Measurements from ENCODE around the gene TRAPPC13.
"Not testable (repeated sequence)": the region's sequence is repeated elsewhere in the genome, so short reads cannot be mapped to it uniquely, and the experiment has no call there.

TRAPPC13 gene, protein sequence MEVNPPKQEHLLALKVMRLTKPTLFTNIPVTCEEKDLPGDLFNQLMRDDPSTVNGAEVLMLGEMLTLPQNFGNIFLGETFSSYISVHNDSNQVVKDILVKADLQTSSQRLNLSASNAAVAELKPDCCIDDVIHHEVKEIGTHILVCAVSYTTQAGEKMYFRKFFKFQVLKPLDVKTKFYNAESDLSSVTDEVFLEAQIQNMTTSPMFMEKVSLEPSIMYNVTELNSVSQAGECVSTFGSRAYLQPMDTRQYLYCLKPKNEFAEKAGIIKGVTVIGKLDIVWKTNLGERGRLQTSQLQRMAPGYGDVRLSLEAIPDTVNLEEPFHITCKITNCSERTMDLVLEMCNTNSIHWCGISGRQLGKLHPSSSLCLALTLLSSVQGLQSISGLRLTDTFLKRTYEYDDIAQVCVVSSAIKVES

DNA sequence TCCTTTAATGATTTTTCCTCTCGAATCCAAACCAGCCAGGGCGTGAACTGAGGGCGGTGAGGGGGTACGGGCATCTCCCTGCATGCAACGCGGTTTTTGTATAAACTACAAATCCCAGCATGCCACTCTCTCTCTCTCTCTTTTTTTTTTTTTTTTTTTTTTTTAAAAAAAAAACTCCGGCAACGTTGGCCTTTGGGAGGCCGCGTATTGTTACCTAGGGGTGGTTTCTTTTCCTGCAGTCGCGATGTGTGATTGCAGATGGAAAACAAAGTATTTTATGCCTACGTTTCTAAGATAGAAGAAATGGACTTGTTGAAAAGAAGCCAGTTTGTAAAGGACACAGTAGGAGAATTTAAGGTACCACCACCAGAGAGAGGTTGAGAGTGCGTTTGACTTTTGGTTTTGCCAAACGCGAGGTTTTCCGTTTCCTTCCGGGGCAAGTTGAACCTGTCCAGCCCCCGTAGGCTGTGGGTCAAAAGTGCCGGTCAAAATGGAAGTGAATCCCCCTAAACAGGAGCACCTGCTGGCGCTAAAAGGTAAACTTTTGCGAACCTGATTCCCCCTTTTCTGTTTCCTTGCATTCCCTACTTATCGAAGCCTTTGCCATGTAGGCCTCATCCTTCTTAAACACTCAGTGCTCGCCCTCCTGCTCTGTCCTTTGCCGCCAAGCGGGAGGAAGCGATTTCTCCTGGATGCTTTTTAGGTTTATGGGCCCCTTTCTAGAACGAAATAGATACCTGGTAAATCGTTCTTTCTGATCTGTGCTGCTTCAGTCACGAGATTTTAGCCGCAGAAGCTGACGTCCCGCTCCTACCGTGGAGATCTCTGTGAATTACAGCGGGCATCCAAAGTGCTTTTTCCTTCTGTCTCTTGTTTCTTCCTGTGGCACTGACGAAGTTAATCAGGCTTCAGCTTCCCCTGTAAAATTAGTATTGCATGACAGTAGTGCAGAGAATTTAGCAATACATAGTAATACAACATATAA is at the start of gene TRAPPC13, which contains the start of gene SHLD3:
Gene TRAPPC13 (plus strand): TSS at position 457 of the 985 bp plus-strand sequence. CDS start 34 bp downstream, at position 491.
Gene SHLD3 (plus strand): TSS at position 457 of the 985 bp plus-strand sequence. CDS start 4,561 bp downstream, outside the sequence.
- DNase-seq (ENCODE audit: low read depth in 3 of 3, low spot score in 1 of 3): peak; percentile 54 to 62 (median 55)

DNA sequence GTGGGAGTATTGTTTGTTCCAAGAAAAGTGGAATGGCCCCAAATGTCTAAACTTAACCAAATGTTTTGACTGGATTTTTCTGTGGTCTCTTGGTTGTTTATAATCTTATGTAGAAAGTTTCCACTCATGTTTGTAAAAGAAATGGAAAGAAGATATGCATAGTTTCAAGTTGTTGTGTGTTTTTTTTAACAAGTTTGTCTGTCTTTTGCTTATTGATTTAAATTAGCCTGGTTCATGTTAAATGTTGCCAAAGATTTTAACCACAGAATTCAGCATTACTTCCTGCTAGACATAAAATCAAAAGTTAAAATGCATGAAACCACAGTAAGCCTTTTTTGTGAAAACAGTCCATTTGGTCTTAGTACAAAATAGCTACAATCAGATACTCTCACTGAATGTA is 47.7 kb upstream of the TRAPPC13 start:
- DNase-seq (ENCODE audit: low read depth in 3 of 3, low spot score in 1 of 3): no peak

DNA sequence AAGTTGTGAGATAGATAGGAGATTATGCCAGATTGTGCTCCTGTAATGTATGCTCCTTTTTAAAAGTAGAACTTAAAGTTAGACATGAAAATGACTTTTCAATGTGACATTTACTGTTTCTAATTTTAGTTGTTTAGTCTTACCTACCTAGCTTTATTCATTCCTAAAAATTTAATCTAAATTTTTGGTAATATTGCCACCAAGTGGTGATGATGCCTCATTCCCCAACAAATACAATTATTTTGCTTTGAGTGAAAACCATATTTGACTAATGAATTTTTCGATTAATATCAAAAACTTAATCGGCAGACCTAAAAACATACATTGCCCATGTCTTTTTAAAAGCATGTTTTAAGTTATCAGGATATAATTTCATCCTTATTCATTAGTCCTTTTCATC is 36.1 kb upstream of the TRAPPC13 start:
- no peak for DNase-seq (ENCODE audit: low read depth in 3 of 3, low spot score in 1 of 3)

DNA sequence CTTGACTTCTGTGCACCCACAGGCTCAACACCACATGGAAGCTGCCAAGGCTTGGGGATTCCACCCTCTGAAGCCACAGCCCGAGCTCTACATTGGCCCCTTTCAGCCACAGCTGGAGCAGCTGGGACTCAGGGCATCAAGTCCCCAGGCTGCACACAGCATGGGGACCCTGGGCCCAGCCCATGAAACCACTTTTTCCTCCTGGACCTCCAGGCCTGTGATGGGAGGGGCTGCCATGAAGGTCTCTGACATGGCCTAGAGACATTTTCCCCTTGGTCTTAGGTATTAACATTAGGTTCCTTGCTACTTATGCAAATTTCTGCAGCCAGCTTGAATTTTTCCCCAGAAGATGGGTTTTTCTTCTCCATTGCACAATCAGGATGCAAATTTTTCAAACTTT is 23.1 kb upstream of the TRAPPC13 start:
- DNase-seq (ENCODE audit: low read depth in 3 of 3, low spot score in 1 of 3): not testable (repeated sequence)

DNA sequence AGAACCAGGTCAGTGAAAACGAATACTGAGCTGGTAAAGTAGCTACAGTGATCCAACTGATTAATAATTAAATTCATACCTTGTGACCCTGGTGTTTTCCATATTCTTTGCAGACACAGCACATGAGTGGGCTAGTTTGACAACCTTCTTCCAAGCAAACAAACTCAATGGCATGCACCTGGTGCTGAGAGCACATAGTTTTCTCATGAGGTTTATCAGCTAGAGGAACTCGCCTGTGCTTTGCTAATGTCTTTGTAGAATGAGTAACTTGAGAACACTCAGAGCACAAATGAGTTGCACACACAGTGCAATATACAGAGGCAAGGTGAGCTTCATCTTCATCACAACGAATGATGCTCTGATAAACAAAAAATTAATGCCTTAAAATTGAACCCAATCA is 13.3 kb upstream of the TRAPPC13 start:
- no peak for DNase-seq (ENCODE audit: low read depth in 3 of 3, low spot score in 1 of 3)

DNA sequence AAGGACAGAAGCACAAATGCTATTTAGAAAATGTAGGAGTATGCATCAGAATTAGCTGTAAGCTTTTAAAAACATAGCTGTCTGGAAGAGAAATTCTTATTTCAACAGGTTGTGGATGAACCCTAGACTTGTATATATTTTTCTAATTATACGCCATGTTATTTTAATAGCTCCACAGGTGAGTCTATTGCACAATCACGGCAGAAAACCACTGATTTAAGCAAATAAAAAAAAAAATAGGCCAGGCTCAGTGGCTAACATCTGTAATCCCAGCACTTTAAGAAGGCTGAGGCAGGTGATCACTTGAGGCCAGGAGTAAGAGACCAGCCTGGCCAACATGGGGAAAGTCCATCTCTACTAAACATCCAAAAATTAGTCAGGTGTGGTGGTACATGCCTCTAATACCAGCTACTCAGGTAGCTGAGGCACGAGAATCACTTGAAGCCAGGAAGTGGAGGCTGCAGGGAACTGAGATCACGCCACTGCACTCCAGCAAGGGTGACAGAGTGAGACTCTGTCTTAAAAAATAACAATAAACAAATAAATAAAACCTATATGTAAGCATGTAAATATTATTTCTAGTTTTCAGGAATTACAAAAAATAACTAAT is 12.4 kb upstream of the TRAPPC13 start:
- DNase-seq (ENCODE audit: low read depth in 3 of 3, low spot score in 1 of 3): no peak

DNA sequence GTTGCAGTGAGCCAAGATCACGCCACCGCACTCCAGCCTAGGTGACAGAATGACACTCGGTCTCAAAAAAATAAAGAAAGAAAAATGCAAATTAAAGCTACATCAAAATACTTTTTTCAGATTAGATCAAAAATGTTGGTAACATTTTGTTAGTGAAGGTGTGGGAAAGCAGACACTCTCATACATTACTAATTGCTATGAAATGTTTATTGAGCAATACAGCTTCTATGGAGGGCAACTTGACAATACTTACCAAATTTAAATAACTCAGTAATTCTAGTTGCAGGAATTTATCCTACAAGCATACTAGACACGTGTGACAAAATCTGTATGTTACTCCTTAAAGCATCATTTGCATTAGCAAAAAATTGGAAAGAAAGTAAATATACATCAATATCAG is 4.8 kb upstream of the TRAPPC13 start:
- no peak for DNase-seq (ENCODE audit: low read depth in 3 of 3, low spot score in 1 of 3)

DNA sequence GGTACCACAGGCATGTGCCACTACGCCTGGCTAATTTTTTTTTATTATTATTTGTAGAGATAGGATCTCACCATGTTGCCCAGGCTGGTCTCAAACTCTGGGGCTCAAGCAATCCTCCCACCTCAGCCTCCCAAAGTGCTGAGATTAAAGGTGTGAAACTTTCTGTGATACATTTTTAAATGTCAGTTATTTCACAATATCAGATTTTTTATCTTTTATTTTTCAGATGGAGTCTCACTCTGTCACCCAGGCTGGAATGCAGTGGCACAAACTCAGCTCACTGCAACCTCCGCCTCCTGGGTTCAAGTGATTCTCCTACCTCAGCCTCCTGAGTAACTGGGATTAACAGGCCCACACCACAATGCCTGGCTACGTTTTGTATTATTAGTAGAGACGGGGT is 2.9 kb upstream of the TRAPPC13 start:
- DNase-seq (ENCODE audit: low read depth in 3 of 3, low spot score in 1 of 3): not testable (repeated sequence)

DNA sequence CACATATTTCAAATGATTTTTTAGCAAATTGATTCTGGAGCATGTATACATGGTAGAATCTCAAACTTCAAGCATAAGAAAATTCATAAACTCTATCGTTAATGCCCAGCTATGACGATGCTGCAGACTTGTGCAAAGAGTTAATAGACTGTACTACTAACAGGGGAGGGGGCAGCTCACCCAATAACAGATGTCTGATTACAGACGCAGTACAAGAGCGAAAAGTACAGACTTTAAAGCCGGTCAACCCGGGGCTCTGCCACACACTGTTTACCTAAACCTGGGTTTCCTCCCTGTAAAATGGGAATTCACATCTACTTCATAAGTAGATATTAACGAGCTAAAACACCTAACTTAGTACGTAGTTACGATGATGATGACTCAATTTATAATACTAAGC is 1.3 kb upstream of the TRAPPC13 start:
- no peak for DNase-seq (ENCODE audit: low read depth in 3 of 3, low spot score in 1 of 3)

DNA sequence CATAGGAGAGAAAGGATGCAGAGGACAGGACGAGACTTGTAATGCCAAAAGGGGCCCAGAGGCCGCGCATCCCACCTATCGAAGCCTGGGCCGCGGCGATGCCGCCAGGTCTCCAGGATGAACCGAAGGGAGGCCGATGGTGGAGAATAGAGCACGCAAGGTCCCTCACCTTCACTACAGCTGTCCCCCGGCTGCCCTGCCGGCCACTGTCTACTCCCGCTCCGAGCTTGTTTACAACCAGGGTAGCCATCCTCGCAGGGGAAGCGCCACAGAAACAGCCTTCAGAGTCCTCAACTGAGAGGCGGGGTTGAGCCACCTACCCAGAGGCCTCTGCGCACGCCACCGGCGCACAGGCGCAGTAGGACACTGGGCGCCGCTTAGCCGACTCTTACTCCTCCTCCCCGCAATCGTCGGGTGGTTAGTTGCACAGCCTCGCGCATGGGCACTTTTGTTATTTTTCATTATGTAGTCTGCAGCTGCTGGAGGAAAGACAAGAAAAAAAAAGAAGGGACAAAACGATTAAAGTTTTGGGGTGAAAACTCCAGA is 729 bp upstream of the TRAPPC13 start, which contains the start of gene TRIM23:
Gene TRIM23 (minus strand): TSS at position 309 of the 546 bp plus-strand sequence. CDS start 59 bp downstream, at position 250.
- peak; percentile 73 to 77 (median 74) for DNase-seq (ENCODE audit: low read depth in 3 of 3, low spot score in 1 of 3)

DNA sequence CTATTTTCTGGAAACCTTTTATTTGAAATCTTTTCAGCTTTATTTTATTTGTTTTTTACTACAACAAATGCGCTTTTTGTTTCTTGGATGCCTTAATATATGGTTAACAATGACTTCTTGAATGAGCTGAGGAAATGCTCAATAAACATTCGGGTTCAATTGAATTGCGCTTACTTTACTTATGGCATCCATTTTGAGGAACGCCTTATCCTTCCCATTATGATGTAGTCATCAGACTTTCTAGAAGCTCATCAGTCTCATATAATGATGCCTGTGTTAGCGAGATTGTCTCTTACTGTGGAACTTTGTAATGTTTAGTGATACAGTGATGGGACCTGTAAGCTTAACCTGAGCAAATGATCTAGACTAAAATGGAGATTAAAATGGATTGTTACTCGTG is 916 bp downstream of the TRAPPC13 start:
- no peak for DNase-seq (ENCODE audit: low read depth in 3 of 3, low spot score in 1 of 3)

DNA sequence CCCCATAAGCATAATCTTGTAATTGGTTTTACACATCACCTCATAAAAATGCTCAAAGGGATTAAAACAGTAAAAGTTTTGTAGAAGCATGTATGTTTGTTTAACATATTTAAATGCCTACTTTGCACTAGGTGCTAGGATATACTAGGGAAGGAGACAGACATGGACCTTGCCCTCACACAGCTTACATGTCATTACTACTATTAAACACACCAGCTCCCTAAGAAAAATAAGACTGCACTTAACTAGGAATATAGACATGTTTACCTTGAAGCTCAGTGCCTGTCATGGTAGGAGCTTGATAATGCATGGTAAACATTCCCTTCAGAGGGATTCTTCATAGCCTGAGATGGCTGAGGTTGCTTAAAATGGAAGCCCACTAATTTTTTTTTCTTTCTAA is 6.2 kb downstream of the TRAPPC13 start:
- no peak for DNase-seq (ENCODE audit: low read depth in 3 of 3, low spot score in 1 of 3)

DNA sequence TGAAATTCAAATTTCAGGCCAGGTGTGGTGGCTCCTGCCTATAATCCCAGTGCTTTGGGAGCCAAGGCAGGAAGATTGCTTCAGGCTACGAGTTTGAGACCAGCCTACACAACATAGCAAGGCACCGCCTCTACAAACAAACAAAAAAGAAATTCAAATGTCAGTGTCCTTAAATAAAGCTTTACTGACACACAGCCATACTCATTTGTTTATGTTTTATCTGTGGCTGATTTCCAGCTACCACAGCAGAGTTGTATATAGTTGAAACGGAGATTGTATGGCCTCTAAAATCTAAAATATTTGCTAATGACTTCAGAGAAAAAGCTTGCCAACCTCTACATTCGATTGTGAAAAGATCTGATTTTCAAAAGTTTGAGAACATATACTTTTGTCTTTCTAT is 15.4 kb downstream of the TRAPPC13 start:
- no peak for DNase-seq (ENCODE audit: low read depth in 3 of 3, low spot score in 1 of 3)

DNA sequence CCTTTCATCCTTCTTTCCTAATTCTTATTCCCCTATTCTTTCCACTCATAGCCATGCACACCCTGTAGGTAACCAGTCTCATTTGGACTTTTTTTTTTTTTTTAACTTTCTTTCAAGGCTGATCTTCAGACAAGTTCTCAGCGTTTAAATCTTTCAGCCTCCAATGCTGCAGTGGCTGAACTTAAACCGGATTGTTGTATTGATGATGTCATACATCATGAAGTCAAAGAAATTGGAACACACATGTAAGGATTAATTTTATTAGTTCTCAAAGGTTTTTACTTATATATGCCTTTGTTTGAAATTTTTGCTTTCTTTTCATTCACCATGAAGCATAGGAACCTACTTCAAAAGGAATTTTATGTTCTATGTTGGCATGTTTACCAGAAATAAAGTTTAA is 22.1 kb downstream of the TRAPPC13 start:
- DNase-seq (ENCODE audit: low read depth in 3 of 3, low spot score in 1 of 3): no peak

DNA sequence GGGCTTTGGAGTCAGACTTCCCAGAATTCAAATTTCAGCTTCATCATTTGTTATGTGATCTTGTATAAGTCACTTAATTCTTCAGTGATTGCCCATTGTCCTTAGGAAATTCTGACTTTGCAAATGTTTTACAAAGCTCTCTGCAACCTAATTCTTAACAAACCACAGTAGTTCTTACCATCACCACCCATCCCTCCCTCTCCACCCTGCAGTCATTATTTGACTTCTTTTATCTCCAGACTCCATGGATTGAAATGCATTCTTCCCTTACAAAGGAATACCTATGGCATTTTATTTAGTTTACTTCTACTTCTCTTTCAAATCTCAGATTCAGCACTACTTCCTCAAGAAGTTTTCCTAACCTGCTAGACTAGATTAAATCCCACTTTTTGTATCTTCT is 23.1 kb downstream of the TRAPPC13 start:
- DNase-seq (ENCODE audit: low read depth in 3 of 3, low spot score in 1 of 3): no peak

DNA sequence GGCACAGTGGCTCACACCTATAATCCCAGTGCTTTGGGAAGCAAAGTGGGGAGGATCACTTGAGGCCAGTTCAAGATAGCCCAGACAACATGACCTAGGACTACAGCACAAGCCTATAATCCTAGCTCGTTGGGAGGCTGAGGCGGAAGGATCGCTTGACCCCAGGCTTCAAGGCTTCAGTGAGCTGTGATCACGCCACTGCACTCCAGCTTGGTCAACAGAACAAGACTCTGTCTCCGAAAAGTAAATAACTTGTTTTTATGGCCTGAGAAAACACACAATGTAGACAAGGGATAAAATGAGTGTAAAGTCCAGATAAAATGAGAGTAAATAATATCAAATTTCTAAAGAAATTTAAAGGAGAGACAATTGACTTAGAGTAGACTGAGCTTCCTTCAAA is 26.3 kb downstream of the TRAPPC13 start:
- no peak for DNase-seq (ENCODE audit: low read depth in 3 of 3, low spot score in 1 of 3)

DNA sequence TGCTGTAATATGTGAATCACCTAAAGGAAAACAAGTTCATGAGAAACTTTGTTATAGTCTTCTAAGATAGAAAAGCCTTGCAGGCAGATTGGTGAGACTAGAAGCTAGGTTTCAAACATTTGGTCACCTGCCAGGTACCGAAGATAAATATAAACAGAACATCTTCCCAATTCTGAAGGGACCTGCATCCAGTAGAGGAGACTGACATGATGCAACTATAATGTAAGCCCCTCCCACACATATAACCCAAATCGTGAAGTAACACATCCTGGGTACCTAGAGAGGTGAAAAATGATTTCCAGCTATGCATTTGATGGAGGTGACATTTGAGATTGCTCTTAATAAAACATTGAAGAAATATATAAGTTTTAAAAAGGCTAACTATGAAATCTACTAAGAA is 29.9 kb downstream of the TRAPPC13 start:
- no peak for DNase-seq (ENCODE audit: low read depth in 3 of 3, low spot score in 1 of 3)

DNA sequence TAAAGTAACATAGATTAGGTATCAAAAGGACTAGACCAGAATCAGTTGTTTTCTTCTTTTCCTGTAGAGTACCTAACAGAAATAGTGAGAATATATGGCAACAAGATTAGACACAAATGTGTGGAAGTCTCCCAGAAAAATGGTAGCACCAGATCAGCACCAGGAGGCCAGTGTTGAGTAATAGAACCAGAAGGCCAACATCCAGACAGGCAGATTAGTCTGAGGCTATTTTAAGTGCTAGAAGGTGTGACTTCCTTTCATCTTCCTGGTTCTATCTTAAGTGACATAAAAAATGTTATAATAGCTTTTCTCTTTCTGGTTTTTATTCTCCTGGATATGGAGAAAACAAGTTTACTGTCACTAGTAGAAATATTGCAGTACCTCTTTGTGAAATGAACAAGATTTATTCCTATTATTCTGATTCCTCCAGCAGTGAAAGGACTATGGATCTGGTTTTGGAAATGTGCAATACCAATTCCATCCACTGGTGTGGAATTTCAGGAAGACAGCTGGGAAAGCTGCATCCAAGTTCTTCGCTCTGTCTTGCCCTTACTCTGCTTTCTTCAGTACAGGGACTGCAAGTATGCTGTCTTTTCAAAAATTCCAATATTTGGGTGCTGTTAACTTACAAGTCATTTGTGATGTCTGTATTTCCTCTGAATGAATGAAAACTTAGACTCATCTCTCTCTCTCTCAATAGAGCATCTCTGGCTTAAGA is 39.1 kb downstream of the TRAPPC13 start:
- no peak for DNase-seq (ENCODE audit: low read depth in 3 of 3, low spot score in 1 of 3)

DNA sequence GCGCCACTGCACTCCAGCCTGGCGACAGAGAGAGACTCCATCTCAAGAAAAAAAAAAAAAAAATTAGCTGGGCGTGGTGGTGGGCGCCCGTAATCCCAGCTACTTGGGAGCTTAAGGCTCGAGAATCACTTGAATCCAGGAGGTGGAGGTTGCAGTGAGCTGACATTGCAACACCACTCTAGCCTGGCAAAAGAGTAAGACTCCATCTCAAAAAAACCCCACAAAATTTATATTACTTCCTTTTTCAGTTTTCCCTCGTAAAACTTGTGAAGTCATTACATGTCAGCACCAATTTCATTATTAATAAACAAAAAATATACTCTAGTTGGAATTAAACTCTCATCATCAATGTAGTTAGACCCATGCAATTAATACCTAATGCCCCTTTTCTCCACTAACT is 43.9 kb downstream of the TRAPPC13 start:
- DNase-seq (ENCODE audit: low read depth in 3 of 3, low spot score in 1 of 3): no peak

DNA sequence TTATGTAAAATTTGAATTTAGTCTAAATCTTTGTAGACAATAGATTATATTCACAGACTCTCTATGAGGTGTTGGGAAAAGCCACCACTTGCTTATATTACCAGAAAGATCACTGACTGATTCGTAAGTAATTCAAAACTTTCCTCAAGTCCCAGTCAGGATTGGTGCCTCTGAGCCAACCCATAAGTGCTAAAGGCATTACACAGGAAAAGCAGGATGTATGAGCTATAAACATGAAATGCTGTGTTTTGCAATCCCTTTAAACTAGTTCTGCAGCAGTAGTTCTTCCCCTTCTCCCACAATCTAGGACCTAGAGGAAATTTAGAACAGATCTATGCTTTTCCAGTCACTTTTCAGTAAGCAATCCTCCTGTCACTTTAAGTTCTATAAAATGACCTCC is 48.0 kb downstream of the TRAPPC13 start:
- no peak for DNase-seq (ENCODE audit: low read depth in 3 of 3, low spot score in 1 of 3)
